Lower lobe of right lung (tissue), 2 donors: ENCODE results near the gene LGR5. TPM values are rescaled to one million over a fixed set of nuclear protein-coding genes. Genes with fewer than 3 reads are reported as not detected.

Experiments used
- ATAC-seq, 2 donors: fragments of 200-7000 bp; cut with Tn5 transposase; one replicate each; pipeline ENCODE4 v1.9.1; 2020 to 2022; ENCODE audit warnings: mild to moderate bottlenecking in 2 of 2, moderate library complexity in 2 of 2
- DNase-seq: peaks from one replicate; pipeline ENCODE4 v3.0.0-alpha.2; 2020
- H3K27ac ChIP-seq: fragments of 200-600 bp; one replicate; pipeline ENCODE4 v1.8.0; 2022
- H3K27me3 ChIP-seq: fragments of 200-600 bp; one replicate; pipeline ENCODE4 v1.8.0; 2022; ENCODE audit warnings: low read depth
- H3K36me3 ChIP-seq: fragments of 200-600 bp; one replicate; pipeline ENCODE4 v1.8.0; 2022; ENCODE audit warnings: mild to moderate bottlenecking
- H3K4me1 ChIP-seq: fragments of 200-600 bp; one replicate; pipeline ENCODE4 v1.8.0; 2022
- H3K4me3 ChIP-seq: fragments of 200-600 bp; one replicate; pipeline ENCODE4 v1.8.0; 2022; ENCODE audit warnings: mild to moderate bottlenecking
- H3K9me3 ChIP-seq: fragments of 200-600 bp; one replicate; pipeline ENCODE4 v1.8.0; 2022
- CTCF ChIP-seq: fragments of 200-600 bp; IDR thresholded peaks from one replicate; pipeline ENCODE4 v1.8.0; 2022; ENCODE audit warnings: antibody characterized with exemption, mild to moderate bottlenecking
- intact Hi-C: fragments of 100-400 bp; cut with DNase I; formaldehyde crosslinking; loops from one replicate; pipeline ENCODE4 v1.11.0; 2022
- total RNA-seq: library from RNA; stranded (reverse); fragmentation: NEBNext Ultra II Directional; extraction: Animal tissue kit (Norgen Biotek cat#: 25700); gene quantifications from one replicate; pipeline ENCODE4 v1.2.1, GENCODE V29; 2021
- donor health status: DM: no; HTN: yes; CAD: no; lungs with severe emphysema.

Gene LGR5
- total RNA-seq, 1 donor from 2014 or later = 1.2 TPM

GRCh38 chr12:71610031-71610795, 170.6 kb downstream of the LGR5 start:
- ATAC-seq = no peak
- no peaks in the 10 kb centered on the region for H3K9me3 ChIP-seq
- H3K4me1 ChIP-seq = no peaks in the 10 kb centered on the region
- H3K27ac ChIP-seq = no peak overlapping the region
- intact Hi-C loops = no loop called here
- no peak overlapping the region for H3K4me3 ChIP-seq
- peaks cover 87% of the 10 kb centered on the region for H3K36me3 ChIP-seq
- no peaks in the 10 kb centered on the region for H3K27me3 ChIP-seq
- TF ChIP-seq CTCF = no peak
- no peak for DNase-seq

- DNase-seq (no peak), ATAC-seq (no peak)
- no peaks in the 10 kb centered on the region for H3K9me3 ChIP-seq
- TF ChIP-seq CTCF = no peak
- peaks cover 100% of the 10 kb centered on the region for H3K36me3 ChIP-seq
- intact Hi-C loops = no loop called here
- H3K4me3 ChIP-seq = no peak overlapping the region
- H3K4me1 ChIP-seq = no peaks in the 10 kb centered on the region
- H3K27me3 ChIP-seq = no peaks in the 10 kb centered on the region
- H3K27ac ChIP-seq = no peak overlapping the region
These were observed 182.3 kb downstream of the LGR5 start for GRCh38 chr12:71621938-71622337.

GRCh38 chr12:71625476-71625875, 185.9 kb downstream of the LGR5 start:
- TF ChIP-seq CTCF = no peak
- no peak overlapping the region for H3K4me3 ChIP-seq
- intact Hi-C loops = no loop called here
- no peaks in the 10 kb centered on the region for H3K4me1 ChIP-seq
- DNase-seq (no peak), ATAC-seq (no peak)
- no peaks in the 10 kb centered on the region for H3K9me3 ChIP-seq
- no peak overlapping the region for H3K27ac ChIP-seq
- no peaks in the 10 kb centered on the region for H3K27me3 ChIP-seq
- peaks cover 100% of the 10 kb centered on the region for H3K36me3 ChIP-seq

- Histone ChIP-seq H3K27ac (no peak overlapping the region), H3K27me3 (no peaks in the 10 kb centered on the region), H3K4me3 (no peak overlapping the region), H3K4me1 (no peaks in the 10 kb centered on the region), H3K9me3 (no peaks in the 10 kb centered on the region), H3K36me3 (peaks cover 100% of the 10 kb centered on the region)
- DNase-seq (no peak), ATAC-seq (no peak)
- intact Hi-C loops = no loop called here
- no peak for TF ChIP-seq CTCF
These were observed 186.5 kb downstream of the LGR5 start for GRCh38 chr12:71626098-71626497.

GRCh38 chr12:71626768-71627167, 187.2 kb downstream of the LGR5 start:
- Histone ChIP-seq H3K36me3 (peaks cover 100% of the 10 kb centered on the region), H3K4me3 (no peak overlapping the region), H3K4me1 (no peaks in the 10 kb centered on the region), H3K27ac (no peak overlapping the region), H3K27me3 (no peaks in the 10 kb centered on the region), H3K9me3 (no peaks in the 10 kb centered on the region)
- intact Hi-C loops = no loop called here
- ATAC-seq = no peak
- DNase-seq = no peak
- TF ChIP-seq CTCF = no peak
